CD14-positive monocyte (primary cell): ENCODE measurements around the gene PDZD7. TPM values are rescaled to one million over a fixed set of nuclear protein-coding genes. Genes with fewer than 3 reads are reported as not detected.
A peak's percentile ranks its signal among the peaks of the same experiment; 100 is the strongest.

Experiments
- DNase-seq, 3 donors: peaks; one replicate each; pipeline ENCODE4 v3.0.0-alpha.2; 2011 to 2022
- H2AFZ ChIP-seq: 2 replicates; pipeline ENCODE4 v1.6.0; 2012; ENCODE audit warnings: mild to moderate bottlenecking, low read depth, low read length, inconsistent platforms; ENCODE audit not compliant: insufficient read depth, poor library complexity, severe bottlenecking
- H3K27ac ChIP-seq, 2 donors: 1 replicate in 1 of 2; 2 replicates in 1 of 2; pipeline ENCODE4 v1.5.1; 2012 to 2013; ENCODE audit warnings: low read length in 2 of 2, control low read depth in 1 of 2, inconsistent platforms in 1 of 2, low read depth in 1 of 2, mild to moderate bottlenecking in 1 of 2
- H3K27me3 ChIP-seq, 2 donors: one replicate each; pipeline versions ENCODE4 v1.6.0 to v1.6.1; 2011 to 2013; ENCODE audit warnings: low read length in 2 of 2; ENCODE audit not compliant: control insufficient read depth in 2 of 2, insufficient read depth in 2 of 2
- H3K36me3 ChIP-seq, 2 donors: replicated peaks in 1 of 2; 1 replicate in 1 of 2; 2 replicates in 1 of 2; pipeline versions ENCODE4 v1.5.1 to v1.6.1; 2012 to 2013; ENCODE audit warnings: low read length in 2 of 2, control low read depth in 1 of 2, inconsistent platforms in 1 of 2, mild to moderate bottlenecking in 1 of 2; ENCODE audit not compliant: insufficient read depth in 2 of 2, control insufficient read depth in 1 of 2
- H3K4me1 ChIP-seq, 2 donors: 1 replicate in 1 of 2; 2 replicates in 1 of 2; pipeline versions ENCODE4 v1.5.1 to v1.6.1; 2012 to 2013; ENCODE audit warnings: low read length in 2 of 2, control low read depth in 1 of 2, inconsistent platforms in 1 of 2, mild to moderate bottlenecking in 1 of 2, moderate library complexity in 1 of 2; ENCODE audit not compliant: insufficient read depth in 2 of 2, control insufficient read depth in 1 of 2
- H3K4me2 ChIP-seq: replicated peaks from 2 replicates; pipeline ENCODE3; 2012; ENCODE audit warnings: low read length, moderate library complexity, mild to moderate bottlenecking; ENCODE audit not compliant: poor library complexity, severe bottlenecking; ENCODE audit errors: extremely low read depth
- H3K4me3 ChIP-seq, 3 experiments: fragments of 200-600 bp in 1 of 3; sonication (generic) in 1 of 3; replicated peaks in 1 of 3; 1 replicate in 2 of 3; 2 replicates in 1 of 3; pipeline ENCODE4 v1.5.1; 2011 to 2013; ENCODE audit warnings: low read length in 3 of 3, mild to moderate bottlenecking in 3 of 3, control low read depth in 2 of 3, low read depth in 2 of 3, inconsistent platforms in 1 of 3, moderate library complexity in 1 of 3
- H3K79me2 ChIP-seq: 2 replicates; pipeline ENCODE4 v1.6.0; 2012; ENCODE audit warnings: mild to moderate bottlenecking, control low read depth, inconsistent platforms, low read length, moderate library complexity; ENCODE audit not compliant: insufficient read depth
- H3K9ac ChIP-seq: 2 replicates; pipeline ENCODE4 v1.6.0; 2017; ENCODE audit warnings: low read length, mild to moderate bottlenecking; ENCODE audit not compliant: insufficient read depth, poor library complexity, severe bottlenecking
- H3K9me3 ChIP-seq, 2 donors: replicated peaks in 1 of 2; 1 replicate in 1 of 2; 2 replicates in 1 of 2; pipeline versions ENCODE4 v1.5.1 to v1.6.1; 2012 to 2013; ENCODE audit warnings: low read length in 2 of 2, control low read depth in 1 of 2; ENCODE audit not compliant: control insufficient read depth in 1 of 2, insufficient read depth in 1 of 2
- H4K20me1 ChIP-seq: 2 replicates; pipeline ENCODE4 v1.6.0; 2012; ENCODE audit warnings: mild to moderate bottlenecking, low read length, control low read depth, moderate library complexity; ENCODE audit not compliant: insufficient read depth
- H3K27ac Mint-ChIP-seq, 7 donors: one replicate each; pipeline ENCODE4 v1.8.0; 2020; ENCODE audit warnings: mild to moderate bottlenecking in 7 of 7, mixed read lengths in 7 of 7, moderate library complexity in 6 of 7, inconsistent platforms in 2 of 7
- H3K27me3 Mint-ChIP-seq, 3 donors: one replicate each; pipeline ENCODE4 v1.8.0; 2021 to 2022; ENCODE audit warnings: low read depth in 3 of 3, mild to moderate bottlenecking in 3 of 3, mixed read lengths in 3 of 3, moderate library complexity in 3 of 3, inconsistent platforms in 1 of 3
- H3K36me3 Mint-ChIP-seq, 2 donors: one replicate each; pipeline ENCODE4 v1.8.0; 2020; ENCODE audit warnings: mixed read lengths in 2 of 2, inconsistent platforms in 1 of 2, mild to moderate bottlenecking in 1 of 2
- H3K4me1 Mint-ChIP-seq: one replicate; pipeline ENCODE4 v1.8.0; 2020; ENCODE audit warnings: mild to moderate bottlenecking, mixed read lengths
- H3K4me3 Mint-ChIP-seq, 2 donors: one replicate each; pipeline ENCODE4 v1.8.0; 2020; ENCODE audit warnings: mild to moderate bottlenecking in 2 of 2, mixed read lengths in 2 of 2, moderate library complexity in 1 of 2
- H3K9me3 Mint-ChIP-seq, 7 donors: one replicate each; pipeline ENCODE4 v1.8.0; 2020 to 2022; ENCODE audit warnings: mixed read lengths in 7 of 7, mild to moderate bottlenecking in 6 of 7, moderate library complexity in 6 of 7, inconsistent platforms in 2 of 7
- WGBS: methylation state at CpG from one replicate; pipeline ENCODE4 v1.1.5; 2013; ENCODE audit warnings: missing lambda C conversion rate; ENCODE audit not compliant: insufficient coverage; 5-methylcytosine and 5-hydroxymethylcytosine counted together
- intact Hi-C, 2 donors: fragments of 100-400 bp; cut with micrococcal nuclease; formaldehyde crosslinking; loops; one replicate each; pipeline versions ENCODE4 v1.15.0 to v1.15.1; 2023
- polyA plus RNA-seq, 3 donors: library from polyadenylated mRNA; depleted of rRNA in 1 of 3; unstranded in 2 of 3; stranded (reverse) in 1 of 3; fragments of 300-500 nt in 2 of 3; fragments of >200 nt in 1 of 3; fragmentation: Illumina TruSeq in 2 of 3; gene quantifications; 1 replicate in 2 of 3; 2 replicates in 1 of 3; pipeline ENCODE4 v1.2.3, GENCODE V29; 2012 to 2021
- TF ChIP-seq, protein P1 (sequence below): fragments of 200-600 bp; IDR thresholded peaks from one replicate; pipeline ENCODE4 v1.8.0; 2022; ENCODE audit warnings: antibody characterized with exemption, mild to moderate bottlenecking

PDZD7 gene
- polyA plus RNA-seq, 3 donors: 0.73 TPM; not detected in 2

DNA sequence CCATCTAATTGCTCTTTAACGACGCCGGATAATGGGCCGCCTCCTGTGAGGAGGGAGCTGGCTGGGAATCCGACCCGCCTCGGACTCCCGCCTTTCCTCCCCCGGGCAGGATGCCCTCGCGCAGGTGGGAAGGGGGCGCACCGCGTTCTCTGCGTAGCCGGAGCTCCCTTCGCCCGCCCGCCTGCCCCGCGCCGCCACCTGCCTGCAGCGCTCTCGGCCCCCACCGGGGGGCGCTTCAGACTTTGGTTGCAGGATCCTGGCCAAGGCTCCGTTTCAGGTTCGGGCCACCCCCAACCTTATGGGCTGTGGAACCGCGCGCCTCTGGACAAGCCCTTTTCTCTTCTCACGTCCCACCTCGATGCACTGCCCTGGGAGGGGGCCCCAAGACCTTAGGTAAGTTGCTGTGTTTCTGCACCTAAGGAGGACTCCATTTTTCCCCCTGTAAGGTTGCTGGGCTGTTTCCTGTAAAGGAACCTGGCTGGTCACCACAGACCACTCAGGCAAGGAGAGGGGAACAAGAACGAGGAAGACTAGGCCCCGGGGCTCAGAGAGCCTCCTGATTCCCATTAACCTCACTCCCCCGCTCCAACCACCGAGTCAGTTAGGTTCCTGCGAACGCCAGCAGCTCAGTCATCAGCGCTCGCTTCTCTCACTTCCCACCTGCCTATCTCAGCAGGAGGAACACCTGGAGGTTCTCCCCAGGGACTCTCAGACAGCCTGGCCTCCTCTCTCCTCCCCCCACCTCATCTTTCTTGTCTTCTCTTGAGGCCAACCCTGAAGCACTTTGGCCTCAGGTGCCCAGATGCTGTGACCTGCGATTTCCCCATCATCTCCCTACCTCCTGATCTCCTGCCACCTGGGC lies 19.5 kb upstream of the PDZD7 start:
- no peaks in the 10 kb centered on the region for H3K79me2 ChIP-seq
- Mint-ChIP-seq H3K36me3 (peaks cover 9 to 14% of the 10 kb centered on the region in 2 donors), H3K27ac (peak overlapping the region in 1 of 7 donors; percentile 68), H3K9me3 (peaks cover 0 to 23% (median 6%) of the 10 kb centered on the region in 7 donors), H3K4me3 (peak overlapping the region in 1 of 2 donors; percentile 85), H3K4me1 (peaks cover 20% of the 10 kb centered on the region), H3K27me3 (peaks cover 56 to 60% (median 57%) of the 10 kb centered on the region in 3 donors)
- H4K20me1 ChIP-seq: no peaks in the 10 kb centered on the region
- peak overlapping the region; percentile 24 for H3K4me2 ChIP-seq
- TF ChIP-seq, protein P1, sequence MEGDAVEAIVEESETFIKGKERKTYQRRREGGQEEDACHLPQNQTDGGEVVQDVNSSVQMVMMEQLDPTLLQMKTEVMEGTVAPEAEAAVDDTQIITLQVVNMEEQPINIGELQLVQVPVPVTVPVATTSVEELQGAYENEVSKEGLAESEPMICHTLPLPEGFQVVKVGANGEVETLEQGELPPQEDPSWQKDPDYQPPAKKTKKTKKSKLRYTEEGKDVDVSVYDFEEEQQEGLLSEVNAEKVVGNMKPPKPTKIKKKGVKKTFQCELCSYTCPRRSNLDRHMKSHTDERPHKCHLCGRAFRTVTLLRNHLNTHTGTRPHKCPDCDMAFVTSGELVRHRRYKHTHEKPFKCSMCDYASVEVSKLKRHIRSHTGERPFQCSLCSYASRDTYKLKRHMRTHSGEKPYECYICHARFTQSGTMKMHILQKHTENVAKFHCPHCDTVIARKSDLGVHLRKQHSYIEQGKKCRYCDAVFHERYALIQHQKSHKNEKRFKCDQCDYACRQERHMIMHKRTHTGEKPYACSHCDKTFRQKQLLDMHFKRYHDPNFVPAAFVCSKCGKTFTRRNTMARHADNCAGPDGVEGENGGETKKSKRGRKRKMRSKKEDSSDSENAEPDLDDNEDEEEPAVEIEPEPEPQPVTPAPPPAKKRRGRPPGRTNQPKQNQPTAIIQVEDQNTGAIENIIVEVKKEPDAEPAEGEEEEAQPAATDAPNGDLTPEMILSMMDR: peak; percentile 86
- peaks cover 0 to 17% of the 10 kb centered on the region in 2 donors for H3K9me3 ChIP-seq
- WGBS: 8% methylated on average over 31 of the region's 42 CpGs
- intact Hi-C loops: loop anchor here in 1 of 2 donors (5.0 kb wide), 1 partner anchor 92 kb away; no protein-coding TSS in a partner anchor
- H3K4me3 ChIP-seq: no peak overlapping the region
- peak overlapping the region; percentile 29 for H2AFZ ChIP-seq
- H3K27me3 ChIP-seq: peaks cover 36 to 59% of the 10 kb centered on the region in 2 donors
- H3K9ac ChIP-seq: no peak overlapping the region
- H3K27ac ChIP-seq: no peak overlapping the region
- no peaks in the 10 kb centered on the region for H3K36me3 ChIP-seq
- DNase-seq: peak; percentile 42 to 53 (median 52)
- peaks cover 8 to 17% of the 10 kb centered on the region in 2 donors for H3K4me1 ChIP-seq

DNA sequence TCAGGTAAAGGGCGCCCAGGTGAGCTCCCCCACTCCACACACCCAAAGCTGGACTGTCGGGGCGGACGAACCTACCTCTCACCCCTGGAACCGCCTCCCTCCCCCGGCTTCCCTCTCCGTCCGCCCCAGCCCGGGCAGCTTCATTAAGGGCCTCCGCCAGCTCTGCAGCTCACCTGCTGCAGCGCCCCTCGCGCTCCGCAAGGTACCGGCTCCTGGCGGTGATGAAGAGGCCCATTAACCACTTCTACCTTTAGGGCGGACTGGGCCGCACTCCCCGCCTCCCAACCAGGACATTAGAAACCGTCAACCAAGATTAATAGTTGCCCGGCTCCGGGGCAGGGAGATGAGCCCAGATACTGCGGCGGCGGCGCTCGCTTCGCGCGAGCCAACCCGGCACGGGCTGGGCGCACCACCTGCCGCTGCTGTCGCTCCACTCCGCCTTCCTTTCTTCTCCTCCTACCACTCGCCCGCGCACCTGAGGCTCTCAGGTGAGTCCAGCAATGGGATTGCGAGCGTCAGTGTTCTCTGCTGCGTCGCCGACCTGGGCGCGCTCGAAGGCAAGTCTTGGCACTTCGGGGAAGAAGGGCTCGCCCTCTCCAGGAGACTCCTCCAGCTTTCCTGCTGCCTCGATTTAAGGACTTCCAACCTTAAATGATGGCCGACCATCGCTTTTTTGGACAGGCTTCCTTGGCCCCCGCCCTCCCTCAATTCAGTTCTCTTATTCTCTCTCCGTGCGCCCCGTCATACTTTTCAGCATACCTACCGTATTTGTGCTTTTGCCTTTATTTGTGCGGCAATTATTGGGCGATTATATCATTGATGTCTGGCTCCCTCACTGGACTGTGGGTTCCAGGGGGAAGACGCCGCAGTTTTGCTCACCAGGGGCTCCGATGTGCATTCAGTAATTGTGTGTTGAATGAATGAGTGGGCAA lies 17.3 kb upstream of the PDZD7 start:
- no peak overlapping the region for H3K9ac ChIP-seq
- 12% methylated on average over 55 of the region's 62 CpGs for WGBS
- no peaks in the 10 kb centered on the region for H3K79me2 ChIP-seq
- peak overlapping the region in 1 of 7 donors; percentile 55 for H3K27ac Mint-ChIP-seq
- no peak overlapping the region for H3K27ac ChIP-seq
- H3K36me3 ChIP-seq: no peaks in the 10 kb centered on the region
- peaks cover 8 to 9% of the 10 kb centered on the region in 2 donors for H3K36me3 Mint-ChIP-seq
- intact Hi-C loops: no loop called here
- peaks cover 12 to 15% of the 10 kb centered on the region in 2 donors for H3K4me1 ChIP-seq
- peaks cover 0 to 17% of the 10 kb centered on the region in 2 donors for H3K9me3 ChIP-seq
- H3K9me3 Mint-ChIP-seq: peaks cover 0 to 23% (median 6%) of the 10 kb centered on the region in 7 donors
- peaks cover 57 to 60% (median 60%) of the 10 kb centered on the region in 3 donors for H3K27me3 Mint-ChIP-seq
- H3K4me1 Mint-ChIP-seq: peaks cover 17% of the 10 kb centered on the region
- H3K4me2 ChIP-seq: no peak overlapping the region
- H3K4me3 Mint-ChIP-seq: peak overlapping the region; percentile 6 to 85
- no peak overlapping the region for H2AFZ ChIP-seq
- no peak overlapping the region for H3K4me3 ChIP-seq
- no peak for DNase-seq
- no peaks in the 10 kb centered on the region for H4K20me1 ChIP-seq
- TF ChIP-seq, protein P1: no peak
- peaks cover 36 to 64% of the 10 kb centered on the region in 2 donors for H3K27me3 ChIP-seq
